Fibroblast of peridontal ligament (primary cell): ENCODE results near the gene PTX4.

ENCODE experiments used
- DNase-seq: peaks from one replicate; pipeline ENCODE4 v3.0.0-alpha.2; 2010; ENCODE audit errors: extremely low read depth

Gene PTX4

DNA sequence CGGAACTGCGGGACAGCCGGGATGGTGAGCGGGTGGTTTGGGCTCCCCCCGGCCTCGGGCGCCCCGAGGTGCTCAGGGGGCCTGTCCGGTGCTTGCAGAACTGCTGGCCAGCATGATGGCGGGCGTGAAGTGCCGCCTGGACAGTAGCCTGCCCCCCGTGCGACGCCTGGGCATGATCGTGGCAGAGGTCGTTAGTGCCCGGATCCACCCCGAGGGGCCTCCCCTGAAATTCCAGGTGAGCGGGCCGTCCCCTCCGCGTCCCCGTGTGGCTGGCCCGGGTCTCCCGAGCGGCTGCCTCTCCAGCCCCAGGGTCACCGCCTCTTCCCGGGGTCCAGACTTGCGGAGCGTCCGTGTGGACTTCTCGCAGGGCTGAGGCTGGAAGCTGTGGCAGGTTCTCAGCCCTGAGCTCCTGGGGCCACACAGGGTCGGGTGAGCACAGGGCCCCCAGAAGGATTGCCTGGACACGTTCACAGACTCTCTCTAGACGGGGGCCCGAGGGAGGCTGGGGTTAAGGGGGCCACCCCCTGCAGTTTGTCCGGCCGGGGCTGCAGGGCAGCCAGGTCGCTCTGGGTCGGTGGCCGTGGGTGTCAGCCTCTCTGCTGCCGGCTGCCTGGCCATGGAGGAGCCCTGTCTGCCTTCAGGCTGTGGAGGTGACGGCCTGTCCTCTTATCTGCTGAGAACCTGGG is 11.9 kb upstream of the PTX4 start:
- no peak for DNase-seq

DNA sequence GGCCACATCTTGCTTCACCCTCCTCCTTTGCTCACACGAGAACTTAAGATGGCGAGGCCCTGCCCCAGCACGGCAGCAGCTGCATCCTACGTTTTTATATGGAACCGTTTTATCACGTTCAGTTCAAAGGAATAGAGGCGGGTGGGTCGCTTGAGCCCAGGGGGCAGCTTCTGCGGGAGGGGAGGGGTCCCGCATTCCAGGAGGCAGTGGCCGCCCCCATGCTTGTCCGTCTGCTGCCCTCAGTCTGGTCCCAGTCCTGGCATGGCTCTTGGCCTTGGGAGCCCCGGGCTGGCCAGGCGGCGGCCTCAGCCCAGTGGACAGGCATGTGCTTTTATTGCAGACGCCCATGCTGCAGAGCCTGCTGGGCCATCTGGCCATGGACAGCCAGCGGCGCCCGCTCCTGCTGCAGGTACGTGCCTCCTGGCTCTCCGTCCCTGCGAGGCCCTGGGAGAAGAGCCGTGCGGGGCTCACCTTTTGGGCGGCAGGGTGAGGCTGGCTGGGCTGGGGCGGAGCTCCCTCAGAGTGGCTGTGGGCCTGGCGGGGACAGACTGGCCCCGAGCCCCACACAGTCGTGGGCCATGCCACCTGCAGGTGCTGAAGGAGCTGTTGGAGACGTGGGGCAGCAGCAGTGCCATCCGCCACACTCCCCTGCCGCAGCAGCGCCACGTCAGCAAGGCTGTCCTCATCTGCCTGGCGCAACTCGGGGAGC is 11.2 kb upstream of the PTX4 start:
- DNase-seq, result no peak

DNA sequence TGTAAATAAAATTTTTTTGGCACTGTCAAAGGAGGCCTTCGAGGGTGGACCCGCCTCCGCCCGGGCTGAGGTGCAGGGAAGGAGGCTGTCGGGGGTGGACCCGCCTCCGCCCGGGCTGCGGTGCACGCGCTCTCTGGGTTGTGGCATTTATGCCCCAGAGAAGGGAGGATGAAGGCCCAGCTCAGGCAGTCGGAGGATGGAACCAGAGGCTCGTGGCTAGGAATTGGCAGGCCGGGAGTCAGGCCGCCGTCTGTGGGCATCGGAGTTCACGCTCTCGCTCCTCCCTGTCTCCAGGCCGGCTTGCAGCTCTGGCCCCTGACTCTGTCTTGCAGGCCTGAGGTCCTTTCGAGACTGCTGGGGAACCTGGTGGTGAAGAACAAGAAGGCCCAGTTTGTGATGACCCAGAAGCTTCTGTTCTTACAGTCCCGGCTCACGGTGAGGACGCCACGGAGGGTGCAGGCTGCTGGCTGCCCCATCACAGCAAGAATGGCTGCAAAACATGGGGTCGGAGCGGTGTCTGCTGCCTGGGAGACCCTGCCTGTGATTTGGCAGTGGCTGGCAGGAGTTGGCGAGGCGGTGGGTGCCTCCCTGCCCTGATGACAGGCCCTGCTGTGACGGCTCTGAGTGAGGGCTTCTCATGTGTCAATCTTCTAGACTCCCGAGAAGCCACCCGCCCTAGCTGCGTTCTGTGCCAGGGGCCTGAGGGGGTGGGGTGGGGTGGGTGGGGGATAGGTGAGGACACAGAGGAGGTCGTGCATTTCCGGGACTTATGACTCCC is 10.3 kb upstream of the PTX4 start:
- no peak for DNase-seq

DNA sequence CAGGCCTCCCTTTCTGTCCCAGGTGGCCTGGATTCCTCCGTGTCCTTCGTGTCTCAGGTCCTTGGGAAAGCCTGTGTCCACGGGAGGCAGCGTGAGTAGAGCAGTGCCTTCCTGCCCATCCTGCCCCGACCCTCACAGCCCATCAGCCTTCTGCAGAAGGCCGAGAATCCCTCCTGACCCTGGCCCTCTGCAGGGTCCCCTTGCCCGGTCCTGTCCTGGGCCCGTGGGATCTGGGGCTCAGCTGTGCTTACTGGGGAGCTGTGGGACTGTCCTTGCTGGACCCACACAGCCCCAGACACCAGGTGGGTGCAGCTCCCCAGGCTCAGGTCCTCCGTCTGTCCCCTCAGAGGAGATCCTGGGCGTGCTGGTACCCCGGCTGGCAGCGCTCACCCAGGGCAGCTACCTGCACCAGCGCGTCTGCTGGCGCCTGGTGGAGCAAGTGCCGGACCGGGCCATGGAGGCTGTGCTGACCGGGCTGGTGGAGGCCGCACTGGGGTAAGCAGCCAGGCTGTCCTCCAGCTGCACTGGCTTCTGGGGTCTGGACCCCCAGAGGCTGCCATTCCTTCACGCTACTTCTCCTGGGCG is 8.4 kb upstream of the PTX4 start:
- DNase-seq, result no peak

DNA sequence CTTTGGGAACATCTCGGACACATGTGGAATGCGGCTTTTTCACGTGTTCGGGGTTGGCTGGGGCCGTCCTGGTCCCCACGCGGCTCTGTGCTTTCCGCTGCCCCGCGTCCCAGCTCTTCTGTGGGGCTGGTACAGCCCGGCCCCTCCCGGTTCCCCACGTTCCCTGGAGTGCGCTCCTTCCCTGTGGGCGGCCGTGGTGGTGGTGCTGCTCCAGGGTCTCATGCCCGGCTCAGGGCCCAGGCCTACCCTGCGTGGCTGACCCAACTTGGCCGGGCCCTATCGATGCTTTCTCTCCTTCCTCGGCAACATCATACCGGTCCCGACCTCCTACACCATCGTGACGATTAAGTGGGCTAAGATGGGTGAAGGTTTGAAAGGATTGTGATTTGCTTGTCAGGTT is 7.7 kb upstream of the PTX4 start:
- no peak for DNase-seq

DNA sequence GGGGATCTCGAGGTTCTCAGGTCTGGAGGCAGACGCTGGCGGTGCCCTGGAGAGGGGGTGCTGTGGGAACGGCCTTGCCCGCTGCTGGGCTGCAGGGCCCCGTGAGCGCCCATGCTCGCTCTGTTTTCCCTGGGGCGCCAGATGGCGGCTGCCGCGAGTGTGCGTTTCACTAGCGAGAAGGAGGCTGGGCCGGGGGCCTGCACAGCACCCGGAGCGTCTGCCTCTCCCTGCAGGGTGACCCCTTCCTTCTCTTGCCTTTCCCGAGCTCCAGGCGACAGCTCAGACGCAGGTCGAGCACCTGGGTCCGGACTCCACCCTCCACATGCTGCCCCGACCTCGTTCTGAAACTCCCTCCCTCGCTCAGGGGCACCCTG is 7.1 kb upstream of the PTX4 start:
- DNase-seq, result no peak

DNA sequence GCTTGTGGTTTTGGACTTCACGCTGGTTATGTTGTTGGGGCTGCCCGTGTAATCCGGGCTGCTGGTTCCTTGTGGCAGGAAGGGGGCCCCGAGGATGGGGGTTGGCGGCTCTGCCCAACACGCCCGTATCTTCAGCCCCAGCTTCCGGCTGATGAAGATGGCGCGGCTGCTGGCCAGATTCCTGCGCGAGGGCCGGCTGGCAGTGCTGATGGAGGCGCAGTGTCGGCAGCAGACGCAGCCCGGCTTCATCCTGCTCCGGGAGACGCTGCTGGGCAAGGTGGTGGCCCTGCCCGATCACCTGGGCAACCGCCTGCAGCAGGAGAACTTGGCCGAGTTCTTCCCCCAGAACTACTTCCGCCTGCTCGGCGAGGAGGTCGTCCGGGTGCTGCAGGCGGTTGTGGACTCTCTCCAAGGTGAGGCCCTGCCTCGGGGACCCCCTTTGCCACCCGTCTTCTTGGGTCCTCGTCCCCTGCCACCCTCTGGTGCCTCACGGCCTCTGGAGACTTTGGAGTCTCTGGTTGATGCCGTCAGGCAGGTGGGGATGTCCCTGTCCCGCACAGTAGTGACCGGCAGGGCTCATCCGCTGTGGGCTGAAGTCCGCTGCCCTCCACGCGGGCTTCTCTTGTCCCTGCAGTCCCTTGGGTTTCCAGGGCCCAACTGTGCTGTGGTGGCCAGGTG is 6.6 kb upstream of the PTX4 start:
- DNase-seq, result no peak

DNA sequence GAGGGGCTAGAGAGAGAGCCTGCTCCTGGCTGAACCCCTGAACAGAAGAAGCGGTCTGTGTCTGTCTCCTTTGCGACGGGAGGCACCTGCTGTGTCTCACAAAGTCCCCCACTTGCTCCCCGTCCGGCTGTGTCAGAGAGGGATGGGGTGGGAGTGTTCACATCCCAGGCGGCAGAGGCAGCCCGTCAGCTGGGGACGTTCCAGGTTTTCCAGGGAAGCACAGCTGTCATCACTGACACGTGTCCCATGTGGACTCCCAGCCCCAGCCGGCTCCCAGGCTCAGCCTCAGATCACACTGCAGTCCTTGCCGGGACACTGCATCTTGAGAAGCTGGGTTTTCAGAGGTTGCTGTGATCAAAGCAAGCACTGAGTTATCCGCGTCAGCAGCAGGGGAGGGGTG is 6.0 kb upstream of the PTX4 start:
- no peak for DNase-seq

DNA sequence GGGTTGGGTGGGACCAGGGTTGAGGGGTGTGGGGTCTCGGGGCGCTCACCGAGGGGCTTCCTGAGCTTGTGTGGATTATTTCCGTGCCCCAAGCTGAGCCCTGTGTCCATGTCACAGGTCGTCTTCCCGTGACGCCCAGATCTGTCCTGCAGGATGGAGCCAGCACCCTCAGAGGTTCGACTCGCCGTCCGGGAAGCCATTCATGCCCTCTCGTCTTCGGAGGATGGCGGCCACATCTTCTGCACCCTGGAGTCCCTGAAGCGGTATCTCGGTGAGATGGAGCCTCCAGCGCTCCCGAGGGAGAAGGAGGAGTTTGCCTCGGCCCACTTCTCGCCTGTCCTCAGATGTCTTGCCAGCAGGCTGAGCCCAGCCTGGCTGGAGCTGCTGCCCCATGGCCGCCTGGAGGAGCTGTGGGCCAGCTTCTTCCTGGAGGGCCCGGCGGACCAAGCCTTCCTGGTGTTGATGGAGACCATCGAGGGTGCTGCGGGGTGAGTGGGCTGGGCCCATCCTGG is 5.4 kb upstream of the PTX4 start:
- peak; percentile 71 for DNase-seq

DNA sequence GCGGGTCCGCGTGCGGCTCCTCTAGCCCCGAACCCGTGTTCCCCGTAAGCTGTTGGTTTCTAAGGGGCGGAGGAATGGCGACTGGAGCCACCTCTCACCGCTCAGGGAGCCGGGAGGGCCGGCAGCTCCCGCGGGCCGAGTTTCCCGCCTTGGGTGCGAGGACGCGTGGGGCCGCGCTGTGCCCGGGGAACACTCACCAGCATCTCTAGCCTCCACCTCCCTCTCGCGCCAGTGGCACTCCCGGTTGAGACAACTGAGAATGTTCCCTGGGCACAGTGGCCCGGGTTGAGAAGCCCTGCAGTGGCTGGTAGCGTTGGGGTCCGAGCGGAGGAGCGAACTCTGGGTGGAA is 5.0 kb upstream of the PTX4 start:
- DNase-seq, result no peak

DNA sequence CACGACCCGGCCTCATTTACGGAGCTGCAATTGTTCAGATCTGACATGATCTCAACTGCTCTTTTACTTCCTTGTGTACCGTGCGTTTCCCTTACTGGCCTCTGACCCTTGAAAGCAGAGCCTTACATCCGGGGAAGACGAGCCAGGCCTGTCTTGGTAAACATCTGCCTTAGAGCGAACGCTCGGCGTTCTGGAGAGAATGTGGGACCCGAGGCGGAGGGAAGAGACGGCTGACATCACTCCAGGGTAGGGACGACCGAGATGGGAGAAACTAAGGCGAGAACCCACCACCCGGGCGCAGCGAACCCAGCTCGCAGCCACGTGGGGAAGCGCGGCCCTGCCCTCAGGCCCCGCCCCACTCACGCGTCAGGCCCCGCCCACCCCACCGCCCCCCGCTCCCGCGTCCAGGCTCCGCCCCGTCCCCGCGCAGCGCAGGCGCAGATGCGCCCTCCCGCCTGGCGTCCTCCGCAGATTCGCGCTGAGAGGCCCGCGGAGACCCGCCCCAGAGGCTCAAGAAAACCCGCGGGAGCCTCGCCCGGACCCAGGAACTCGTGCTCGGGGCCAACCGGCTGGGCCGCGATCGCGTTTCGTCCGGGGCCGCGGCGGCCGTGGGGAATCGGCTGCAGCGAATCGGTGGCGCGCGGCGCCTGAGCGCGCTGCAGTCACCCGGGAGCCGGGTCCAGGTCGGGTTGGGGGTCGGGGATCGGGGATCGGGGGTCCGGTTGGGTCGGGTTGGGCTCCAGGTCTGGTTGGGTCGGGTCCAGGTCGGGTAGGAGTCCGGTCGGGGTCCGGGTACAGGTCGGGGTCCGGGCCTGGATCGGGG is 4.4 kb upstream of the PTX4 start, which contains the start of gene TELO2:
Gene TELO2 (plus strand): TSS at position 438 of the 823 bp plus-strand sequence. CDS start 922 bp downstream, outside the sequence.
- peak; percentile 69 for DNase-seq

DNA sequence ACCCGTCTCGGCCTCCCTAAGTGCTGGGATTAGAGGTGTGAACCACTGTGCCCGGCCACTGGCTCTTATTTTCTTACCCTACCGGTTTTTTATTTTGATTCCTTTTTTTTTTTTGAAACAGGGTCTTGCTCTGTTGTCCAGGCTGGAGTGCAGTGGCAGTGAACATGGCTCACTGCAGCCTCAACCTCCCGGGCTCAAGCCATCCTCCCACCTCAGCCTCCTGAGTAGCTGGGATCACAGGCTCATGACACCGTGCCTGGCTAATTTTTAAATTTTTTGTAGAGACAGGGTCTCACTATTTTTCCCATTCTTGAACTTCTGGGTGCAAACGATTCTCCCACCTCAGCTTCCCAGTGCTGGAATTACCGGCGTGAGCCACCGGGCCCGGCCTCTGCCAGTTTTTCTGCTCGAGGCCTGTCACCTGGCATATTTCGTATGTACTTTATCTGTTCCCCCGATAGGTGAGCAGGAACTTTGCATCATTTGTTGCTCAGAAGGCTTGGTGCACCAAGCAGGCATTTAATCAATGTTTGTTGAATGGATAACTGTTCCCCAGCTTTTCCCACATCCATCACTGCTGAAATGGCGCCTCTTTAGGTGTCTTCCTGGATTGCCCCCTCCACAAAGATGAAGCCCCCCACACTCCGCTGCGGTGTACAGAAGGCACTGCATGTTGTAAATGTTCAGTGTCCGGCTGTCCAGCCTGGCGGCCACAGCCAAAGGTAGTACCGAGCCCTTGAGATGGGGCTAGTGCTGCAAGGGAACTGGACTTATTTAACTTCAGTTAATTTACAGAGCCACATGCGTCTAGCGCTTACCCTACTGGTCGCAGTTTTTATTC is 3.6 kb upstream of the PTX4 start:
- DNase-seq, result no peak

DNA sequence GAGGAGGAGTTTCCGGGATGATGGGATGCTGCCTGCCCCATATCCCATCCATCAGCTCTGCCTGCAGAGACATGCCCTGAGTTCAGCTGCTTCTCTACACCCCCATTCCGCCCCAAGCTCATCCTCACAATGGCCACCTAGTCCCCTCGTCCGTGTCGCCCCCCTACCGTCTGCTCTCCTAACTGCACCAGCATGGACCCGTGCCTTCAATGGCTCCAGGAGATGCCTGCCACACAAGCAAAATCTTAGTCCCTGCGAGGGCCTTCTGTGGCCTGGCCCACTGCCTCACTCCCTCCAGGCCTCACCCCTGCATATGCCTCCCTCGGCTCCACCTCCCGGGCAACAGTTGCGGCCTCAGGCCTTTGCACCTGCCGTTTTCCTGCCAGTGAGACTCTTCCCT is 2.6 kb upstream of the PTX4 start:
- DNase-seq, result no peak

DNA sequence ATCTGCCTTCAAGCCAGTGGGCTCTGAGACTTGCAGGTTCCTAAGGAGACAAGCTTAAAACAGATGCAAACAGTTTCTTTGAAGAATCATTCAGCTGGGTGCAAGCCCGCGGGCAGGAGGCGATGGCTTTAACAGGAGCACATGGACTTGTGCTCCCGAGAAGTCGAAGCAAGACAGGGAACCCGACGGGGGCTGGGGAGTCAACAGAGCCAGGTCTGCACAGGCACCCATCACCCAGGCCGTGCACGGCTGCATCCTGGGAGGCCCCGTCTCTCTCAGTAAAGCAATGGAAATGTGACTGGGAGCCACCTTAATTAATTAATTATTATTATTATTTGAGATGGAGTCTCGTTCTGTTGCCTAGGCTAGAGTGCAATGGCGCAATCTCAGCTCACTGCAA is 333 bp upstream of the PTX4 start:
- no peak for DNase-seq

DNA sequence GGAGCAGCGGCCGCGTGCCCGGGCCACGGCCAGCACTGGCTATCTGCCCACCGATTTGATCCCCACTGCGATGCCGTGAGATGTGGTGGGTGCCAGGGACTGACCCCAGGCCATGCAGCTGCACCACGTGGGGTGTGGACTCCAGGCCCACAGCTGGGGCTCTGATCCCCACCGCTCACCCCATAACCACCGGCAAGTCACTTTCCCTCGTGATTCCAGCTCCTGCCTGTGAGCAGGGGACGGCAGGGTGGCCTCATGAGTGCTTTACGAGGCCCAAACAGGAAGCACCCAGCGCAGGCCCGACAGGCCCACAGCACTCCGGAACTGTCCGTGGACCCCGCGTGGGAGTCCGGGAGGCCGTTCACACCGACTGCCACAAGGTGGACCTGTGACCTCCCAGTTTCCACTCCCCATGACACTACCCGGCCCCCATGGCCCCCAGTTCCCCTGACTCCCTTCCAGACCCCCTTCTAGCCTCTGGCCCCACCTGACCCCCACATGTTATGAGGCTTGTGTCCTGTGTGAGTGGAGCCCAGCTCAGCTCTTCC is 616 bp downstream of the PTX4 start:
- DNase-seq, result no peak

DNA sequence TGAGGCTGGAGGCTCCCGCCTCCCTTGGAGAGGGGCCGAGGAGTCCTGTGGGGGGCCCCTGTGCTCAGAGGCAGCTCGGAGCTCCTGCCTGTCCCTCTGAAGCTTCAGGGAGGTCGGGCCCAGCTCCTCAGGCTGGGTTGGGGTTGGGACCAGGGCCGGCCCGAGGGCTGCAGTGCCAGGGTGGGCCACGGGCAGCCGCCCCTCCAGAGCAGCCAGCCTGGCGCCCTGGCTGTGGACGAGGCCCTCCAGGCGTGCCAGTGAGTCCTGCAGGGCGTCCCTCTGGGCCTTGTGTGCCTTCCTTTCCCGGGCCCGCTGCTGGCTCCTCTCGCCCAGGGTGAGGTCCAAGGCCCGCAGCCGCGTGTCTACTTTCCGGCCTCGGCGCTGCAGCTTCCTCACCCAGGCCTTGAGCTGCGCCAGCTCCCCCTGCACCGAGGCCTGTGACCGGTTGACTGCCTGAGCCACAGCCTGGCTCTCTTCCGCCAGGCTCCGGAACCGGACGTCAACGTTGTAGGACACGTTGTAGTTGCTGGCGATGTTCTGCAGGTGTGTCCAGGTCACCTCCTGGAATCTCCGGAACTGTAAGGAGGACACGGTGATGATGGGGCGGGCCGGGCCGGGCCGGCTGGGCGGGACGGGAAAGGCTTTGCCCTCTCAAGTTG is 1.2 kb downstream of the PTX4 start:
- no peak for DNase-seq

DNA sequence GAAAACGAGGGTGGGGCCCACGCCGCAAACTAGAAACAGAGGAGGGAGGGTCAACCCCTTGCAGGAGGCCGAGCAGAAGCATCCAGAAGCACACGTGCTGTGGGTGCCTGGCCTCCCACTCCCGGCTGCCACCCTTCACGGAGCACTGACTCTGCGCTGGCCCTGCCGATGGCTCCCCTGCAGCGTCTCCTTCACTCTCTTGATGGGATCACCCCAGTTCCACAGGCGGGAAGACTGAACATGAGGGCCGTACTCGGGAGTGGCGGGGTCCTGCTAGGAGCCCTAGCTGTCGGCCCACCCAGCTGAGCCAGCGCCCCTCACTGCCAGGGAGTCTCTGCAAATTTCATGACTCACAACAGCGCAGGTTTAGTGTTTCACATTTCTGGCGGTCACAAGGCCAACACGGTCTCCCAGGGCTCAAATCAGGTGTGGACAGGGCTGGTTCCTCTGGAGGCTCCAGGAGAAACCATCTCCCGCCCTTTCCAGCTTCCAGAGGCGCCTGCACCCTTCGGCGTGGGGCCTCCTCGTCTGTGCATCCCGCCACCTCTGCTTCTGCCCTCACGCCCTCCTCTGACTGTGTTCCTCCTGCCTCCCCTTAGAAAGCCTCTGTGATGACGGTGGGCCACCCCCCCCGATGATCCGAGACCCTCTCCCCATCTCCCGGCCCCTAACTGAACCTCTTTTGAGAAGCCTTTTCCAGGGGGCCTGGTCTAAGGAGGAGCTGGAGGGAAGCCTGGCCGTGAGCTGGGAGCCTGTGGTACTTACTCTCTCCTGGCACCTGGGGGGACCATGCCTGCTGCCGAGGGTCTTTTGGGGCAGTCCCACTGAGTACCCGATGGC is 2.0 kb downstream of the PTX4 start:
- no peak for DNase-seq

DNA sequence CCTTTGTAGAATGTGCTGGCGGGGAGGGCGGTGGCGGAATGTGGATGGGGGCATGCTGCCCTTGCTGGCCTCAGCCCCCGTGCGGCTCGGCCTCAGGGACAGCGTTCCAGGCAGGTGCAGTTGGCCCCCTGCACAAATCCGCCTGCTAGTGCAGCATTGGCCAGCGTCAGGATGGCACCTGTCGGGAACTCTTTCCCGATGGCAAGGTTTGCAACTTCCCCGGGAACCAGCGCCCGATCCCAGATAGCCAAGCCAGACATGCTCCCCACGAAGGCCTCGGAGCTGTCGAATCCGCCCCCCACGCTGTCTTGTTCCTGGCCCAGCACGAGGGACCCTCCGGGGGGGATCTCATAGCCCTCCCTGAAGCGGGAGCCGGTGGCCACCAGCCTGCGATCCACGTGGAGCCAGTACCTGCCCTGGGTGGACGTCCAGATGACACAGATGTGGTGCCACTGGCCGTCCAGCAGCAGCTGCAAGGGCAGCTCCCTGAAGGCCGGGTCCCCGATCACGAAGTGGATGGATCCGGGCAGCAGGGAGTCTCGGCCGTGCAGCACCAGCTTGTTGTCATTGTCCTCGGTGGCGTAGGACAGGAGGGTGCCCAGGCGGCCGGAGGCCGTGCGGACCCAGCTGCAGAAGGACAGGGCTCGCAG is 2.8 kb downstream of the PTX4 start:
- DNase-seq, result no peak
